ENCODE measurements around the gene PORCN. TPM values are rescaled to one million over a fixed set of nuclear protein-coding genes. Genes with fewer than 3 reads are reported as not detected.
A peak's percentile ranks its signal among the peaks of the same experiment; 100 is the strongest.

Gene PORCN
- total and polyA plus RNA-seq, 2 of the 13 experiments (the other 11 are each of a cell fraction or from before 2014, with no cell fraction given): 3.9 to 5.8 TPM

DNA sequence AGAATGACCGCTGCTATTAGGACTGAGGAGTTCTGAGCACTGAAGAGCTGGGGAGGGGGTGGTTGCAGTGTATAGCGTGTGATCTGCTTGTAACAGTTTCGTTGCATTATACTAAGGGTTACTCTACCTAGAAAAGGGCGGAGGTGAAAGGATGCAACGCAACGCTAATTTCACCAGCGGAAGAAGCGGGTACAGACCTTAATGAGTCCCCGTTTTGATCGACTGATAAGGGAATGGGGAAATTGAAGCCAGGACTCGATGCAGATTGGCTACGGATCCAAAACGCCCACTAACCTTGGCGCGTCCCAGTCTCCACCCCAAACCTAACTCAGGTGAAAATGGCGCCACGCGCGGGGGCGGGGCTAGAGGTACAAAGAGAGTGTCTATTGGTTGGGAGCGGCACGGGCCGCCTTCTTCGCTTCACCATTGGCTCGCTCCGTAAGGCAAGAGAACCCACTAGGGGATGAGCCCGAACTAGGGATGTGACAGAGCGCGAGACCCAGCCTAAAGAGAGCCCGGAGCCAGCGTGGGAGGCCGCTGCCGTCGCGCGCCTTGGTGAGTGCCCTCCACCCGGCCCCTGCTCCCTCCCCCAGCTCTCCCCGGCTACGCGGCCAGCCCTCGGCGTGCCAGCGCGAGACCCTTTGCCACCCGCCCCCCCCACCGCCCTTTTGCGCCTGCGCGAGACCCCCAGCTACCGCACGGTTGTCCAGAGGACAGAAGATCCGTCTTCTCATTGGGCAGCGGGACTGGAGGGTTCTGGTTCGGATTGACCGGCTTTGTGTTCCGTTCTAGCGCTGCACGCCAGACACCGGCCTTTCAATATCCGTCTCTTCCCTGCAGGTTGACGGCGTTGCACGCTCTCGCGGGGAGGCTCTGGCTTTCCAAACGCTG, 12.8 kb downstream of the PORCN start, which contains the start of gene EBP (continued):
- TF ChIP-seq KDM5B (CRISPR knock-in tag; IDR thresholded peaks at IDR 0.05; ENCODE audit: borderline replicate concordance) (0 out of 2 replicates have a peak, but pooled peaks have one; percentile 14), ZEB1 (IDR thresholded peaks at IDR 0.05; ENCODE audit: insufficient replicate concordance, low read depth) (no peak), TCF7 (IDR thresholded peaks at IDR 0.05; ENCODE audit: low read depth) (no peak), PCBP1 (IDR thresholded peaks at IDR 0.05; ENCODE audit: borderline replicate concordance, low read depth, low read length) (no peak), ZBTB21 (CRISPR knock-in tag; IDR thresholded peaks at IDR 0.05) (no peak), ZNF275 (CRISPR knock-in tag; IDR thresholded peaks at IDR 0.05; ENCODE audit: borderline replicate concordance) (no peak), ZNF572 (CRISPR knock-in tag; IDR thresholded peaks at IDR 0.05) (no peak), ZNF383 (CRISPR knock-in tag; IDR thresholded peaks at IDR 0.05; ENCODE audit: borderline replicate concordance) (no peak), SP1 (IDR thresholded peaks at IDR 0.05) (no peak), SP1 (CRISPR knock-in tag; IDR thresholded peaks at IDR 0.05) (peak; percentile 68), DRAP1 (CRISPR knock-in tag; IDR thresholded peaks at IDR 0.05) (peak; percentile 66; the same call in 1 of the 2 replicates), HNRNPLL (IDR thresholded peaks at IDR 0.05; ENCODE audit: low read depth, low read length, poor library complexity, severe bottlenecking) (no peak), FOXK1 (CRISPR knock-in tag; IDR thresholded peaks at IDR 0.05; ENCODE audit: borderline replicate concordance, low read depth) (0 out of 2 replicates have a peak, but pooled peaks have one; percentile 16), RBFOX2 (IDR thresholded peaks at IDR 0.05; ENCODE audit: low read depth, low read length) (peak; percentile 80), CHD4 (IDR thresholded peaks at IDR 0.05; ENCODE audit: borderline replicate concordance, low read length) (no peak), ZFP91 (CRISPR knock-in tag; IDR thresholded peaks at IDR 0.05; ENCODE audit: borderline replicate concordance) (peak; percentile 53; the same call in 1 of the 2 replicates), BCL6 (CRISPR knock-in tag; IDR thresholded peaks at IDR 0.05) (no peak), ZKSCAN8 (CRISPR knock-in tag; IDR thresholded peaks at IDR 0.05; ENCODE audit: borderline replicate concordance) (no peak), CBX2 (IDR thresholded peaks at IDR 0.05; ENCODE audit: low read depth, low read length) (no peak), CBX2 (CRISPR knock-in tag; IDR thresholded peaks at IDR 0.05; ENCODE audit: low read depth) (no peak), CCAR2 (optimal IDR thresholded peaks at IDR 0.05; ENCODE audit: low read depth, low read length) (no peak)
- TF ChIP-seq, protein P1, sequence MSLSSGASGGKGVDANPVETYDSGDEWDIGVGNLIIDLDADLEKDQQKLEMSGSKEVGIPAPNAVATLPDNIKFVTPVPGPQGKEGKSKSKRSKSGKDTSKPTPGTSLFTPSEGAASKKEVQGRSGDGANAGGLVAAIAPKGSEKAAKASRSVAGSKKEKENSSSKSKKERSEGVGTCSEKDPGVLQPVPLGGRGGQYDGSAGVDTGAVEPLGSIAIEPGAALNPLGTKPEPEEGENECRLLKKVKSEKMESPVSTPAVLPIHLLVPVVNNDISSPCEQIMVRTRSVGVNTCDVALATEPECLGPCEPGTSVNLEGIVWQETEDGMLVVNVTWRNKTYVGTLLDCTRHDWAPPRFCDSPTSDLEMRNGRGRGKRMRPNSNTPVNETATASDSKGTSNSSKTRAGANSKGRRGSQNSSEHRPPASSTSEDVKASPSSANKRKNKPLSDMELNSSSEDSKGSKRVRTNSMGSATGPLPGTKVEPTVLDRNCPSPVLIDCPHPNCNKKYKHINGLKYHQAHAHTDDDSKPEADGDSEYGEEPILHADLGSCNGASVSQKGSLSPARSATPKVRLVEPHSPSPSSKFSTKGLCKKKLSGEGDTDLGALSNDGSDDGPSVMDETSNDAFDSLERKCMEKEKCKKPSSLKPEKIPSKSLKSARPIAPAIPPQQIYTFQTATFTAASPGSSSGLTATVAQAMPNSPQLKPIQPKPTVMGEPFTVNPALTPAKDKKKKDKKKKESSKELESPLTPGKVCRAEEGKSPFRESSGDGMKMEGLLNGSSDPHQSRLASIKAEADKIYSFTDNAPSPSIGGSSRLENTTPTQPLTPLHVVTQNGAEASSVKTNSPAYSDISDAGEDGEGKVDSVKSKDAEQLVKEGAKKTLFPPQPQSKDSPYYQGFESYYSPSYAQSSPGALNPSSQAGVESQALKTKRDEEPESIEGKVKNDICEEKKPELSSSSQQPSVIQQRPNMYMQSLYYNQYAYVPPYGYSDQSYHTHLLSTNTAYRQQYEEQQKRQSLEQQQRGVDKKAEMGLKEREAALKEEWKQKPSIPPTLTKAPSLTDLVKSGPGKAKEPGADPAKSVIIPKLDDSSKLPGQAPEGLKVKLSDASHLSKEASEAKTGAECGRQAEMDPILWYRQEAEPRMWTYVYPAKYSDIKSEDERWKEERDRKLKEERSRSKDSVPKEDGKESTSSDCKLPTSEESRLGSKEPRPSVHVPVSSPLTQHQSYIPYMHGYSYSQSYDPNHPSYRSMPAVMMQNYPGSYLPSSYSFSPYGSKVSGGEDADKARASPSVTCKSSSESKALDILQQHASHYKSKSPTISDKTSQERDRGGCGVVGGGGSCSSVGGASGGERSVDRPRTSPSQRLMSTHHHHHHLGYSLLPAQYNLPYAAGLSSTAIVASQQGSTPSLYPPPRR (CRISPR knock-in tag; IDR thresholded peaks at IDR 0.05; ENCODE audit: borderline replicate concordance): no peak

All from HepG2 (cell line).